ENCODE results near the gene SMIM36. TPM values are rescaled to one million over a fixed set of nuclear protein-coding genes. Genes with fewer than 3 reads are reported as not detected.

Gene SMIM36
- total and polyA plus RNA-seq, 12 donors, result not detected

DNA sequence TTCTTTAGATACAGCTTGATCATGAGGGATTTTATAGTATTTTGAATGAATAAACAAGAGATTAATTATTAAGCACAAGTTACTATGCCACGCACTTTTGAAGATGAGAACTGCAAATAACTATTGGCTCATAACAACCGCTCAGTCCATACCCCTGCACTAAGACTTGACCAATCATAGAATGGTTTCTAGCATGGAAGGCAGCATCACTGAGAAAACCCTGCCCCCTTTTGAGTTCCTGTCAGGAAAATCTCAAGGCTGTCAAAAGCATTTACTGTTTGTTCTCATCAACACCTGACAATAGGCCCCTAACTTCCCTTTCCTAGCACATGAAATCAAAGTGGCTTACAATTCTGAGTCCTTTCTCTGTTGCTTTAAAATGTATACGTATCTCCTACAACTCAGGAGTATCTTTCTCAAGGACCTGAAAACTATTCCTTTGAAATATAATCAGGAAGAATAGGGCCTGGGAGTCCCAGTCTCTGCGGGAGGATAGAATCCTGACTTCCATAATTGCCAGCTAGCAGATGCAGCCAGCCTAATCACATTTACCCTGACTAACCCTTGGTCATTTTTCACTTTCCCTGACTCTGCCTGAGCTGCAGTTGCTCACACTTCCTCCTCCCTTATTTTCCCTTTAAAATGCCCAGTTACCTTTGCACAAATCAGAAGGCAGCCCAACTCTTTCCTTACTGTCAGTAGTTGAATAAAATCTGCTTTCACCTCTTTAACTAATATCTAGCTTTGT, 80.5 kb downstream of the SMIM36 start:
- Histone ChIP-seq H3K9me3 (no peaks in the 10 kb centered on the region), H3K4me3 (no peak overlapping the region), H3K27ac (peak overlapping the region in 9 of 10 donors; percentile 14 to 80 (median 57)), H3K4me1 (peaks cover 0 to 37% (median 7%) of the 10 kb centered on the region in 9 donors), H3K27me3 (peaks cover 0 to 4% (median 0%) of the 10 kb centered on the region in 7 donors), H3K36me3 (no peaks in the 10 kb centered on the region)
- TF ChIP-seq, protein P1, sequence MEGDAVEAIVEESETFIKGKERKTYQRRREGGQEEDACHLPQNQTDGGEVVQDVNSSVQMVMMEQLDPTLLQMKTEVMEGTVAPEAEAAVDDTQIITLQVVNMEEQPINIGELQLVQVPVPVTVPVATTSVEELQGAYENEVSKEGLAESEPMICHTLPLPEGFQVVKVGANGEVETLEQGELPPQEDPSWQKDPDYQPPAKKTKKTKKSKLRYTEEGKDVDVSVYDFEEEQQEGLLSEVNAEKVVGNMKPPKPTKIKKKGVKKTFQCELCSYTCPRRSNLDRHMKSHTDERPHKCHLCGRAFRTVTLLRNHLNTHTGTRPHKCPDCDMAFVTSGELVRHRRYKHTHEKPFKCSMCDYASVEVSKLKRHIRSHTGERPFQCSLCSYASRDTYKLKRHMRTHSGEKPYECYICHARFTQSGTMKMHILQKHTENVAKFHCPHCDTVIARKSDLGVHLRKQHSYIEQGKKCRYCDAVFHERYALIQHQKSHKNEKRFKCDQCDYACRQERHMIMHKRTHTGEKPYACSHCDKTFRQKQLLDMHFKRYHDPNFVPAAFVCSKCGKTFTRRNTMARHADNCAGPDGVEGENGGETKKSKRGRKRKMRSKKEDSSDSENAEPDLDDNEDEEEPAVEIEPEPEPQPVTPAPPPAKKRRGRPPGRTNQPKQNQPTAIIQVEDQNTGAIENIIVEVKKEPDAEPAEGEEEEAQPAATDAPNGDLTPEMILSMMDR (IDR thresholded peaks at IDR 0.05), result no peak
- intact Hi-C loops (cut with DNase I), result no loop called here
- ATAC-seq (peak; percentile 85 to 92 (median 88)), DNase-seq (no peak)
- 31 to 34% methylated on average over 4 of the region's 4 CpGs for WGBS, 2 donors

DNA sequence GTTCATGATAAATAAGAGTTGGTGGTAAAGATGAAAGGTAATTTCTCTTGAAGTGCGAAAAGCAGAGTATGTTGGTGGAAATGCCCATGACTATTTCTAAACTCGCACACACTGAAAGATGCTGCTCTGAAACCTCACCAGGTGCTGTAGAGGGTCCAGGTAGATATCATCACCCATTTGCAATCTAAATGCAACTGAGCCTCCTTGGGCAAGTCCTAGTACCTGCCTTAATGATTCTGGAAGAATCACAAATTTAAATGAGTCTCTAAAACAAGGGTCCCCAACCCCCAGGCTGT, 83.7 kb downstream of the SMIM36 start:
- no peak overlapping the region for H3K27ac ChIP-seq
- TF ChIP-seq, protein P1 (IDR thresholded peaks at IDR 0.05), result no peak
- ATAC-seq (no peak), DNase-seq (no peak)
- intact Hi-C loops (cut with DNase I), result loop anchor here in 2 of 10 donors (10.0 kb wide), 2 partner anchors 143 to 327 kb away; partner anchors contain the start of gene PCTP (in 1 of the 2)
- H3K9me3 ChIP-seq, result no peaks in the 10 kb centered on the region
- no peaks in the 10 kb centered on the region for H3K36me3 ChIP-seq
- H3K4me1 ChIP-seq, result peaks cover 0 to 18% (median 8%) of the 10 kb centered on the region in 9 donors
- 95 to 96% methylated on average over 2 of the region's 2 CpGs for WGBS, 2 donors
- peaks cover 0 to 24% (median 0%) of the 10 kb centered on the region in 7 donors for H3K27me3 ChIP-seq
- H3K4me3 ChIP-seq, result no peak overlapping the region

DNA sequence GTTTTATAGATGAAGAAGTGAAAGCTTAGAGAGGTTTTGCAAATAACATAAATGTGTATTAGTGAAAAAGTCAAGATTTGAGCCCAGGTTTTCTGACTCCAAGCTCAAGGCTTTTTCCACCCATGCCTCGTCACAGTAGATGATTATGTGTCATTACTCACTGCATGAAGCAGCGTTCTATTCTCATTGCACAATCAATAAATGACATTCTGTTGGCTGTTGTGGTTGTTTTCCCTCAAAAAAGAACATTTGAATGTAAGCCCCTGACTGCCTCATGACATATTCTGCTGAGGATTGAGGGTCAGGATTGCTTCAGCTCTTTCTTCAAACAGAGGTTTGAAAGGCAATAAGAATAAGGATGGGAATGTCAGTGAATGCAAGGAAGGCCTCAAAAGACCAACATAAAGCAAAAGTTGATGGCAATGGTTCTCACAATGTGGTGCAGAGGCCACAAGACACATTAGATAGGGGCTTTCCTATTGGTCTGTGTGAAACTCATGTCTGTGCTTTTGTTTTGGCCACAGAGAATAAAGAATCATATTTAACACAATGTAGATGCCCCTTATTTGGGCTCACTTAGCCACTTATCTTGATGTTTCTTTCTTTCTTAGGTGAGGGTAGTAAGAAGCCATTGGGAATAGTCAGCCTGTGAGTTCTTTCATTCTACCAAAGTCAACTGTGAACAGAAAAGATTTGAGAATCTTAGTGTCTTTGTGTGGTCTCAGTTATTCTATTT, 84.2 kb downstream of the SMIM36 start:
- ATAC-seq (no peak), DNase-seq (no peak)
- no peaks in the 10 kb centered on the region for H3K9me3 ChIP-seq
- H3K4me1 ChIP-seq, result peaks cover 0 to 20% (median 13%) of the 10 kb centered on the region in 9 donors
- no peaks in the 10 kb centered on the region for H3K36me3 ChIP-seq
- intact Hi-C loops (cut with DNase I), result loop anchor here in 2 of 10 donors (10.0 kb wide), 2 partner anchors 142 to 328 kb away; partner anchors contain the start of gene PCTP (in 1 of the 2)
- H3K4me3 ChIP-seq, result no peak overlapping the region
- no peak overlapping the region for H3K27ac ChIP-seq
- H3K27me3 ChIP-seq, result peaks cover 0 to 24% (median 0%) of the 10 kb centered on the region in 7 donors
- TF ChIP-seq, protein P1 (IDR thresholded peaks at IDR 0.05), result no peak
- 56 to 74% methylated on average over 2 of the region's 2 CpGs for WGBS, 2 donors

DNA sequence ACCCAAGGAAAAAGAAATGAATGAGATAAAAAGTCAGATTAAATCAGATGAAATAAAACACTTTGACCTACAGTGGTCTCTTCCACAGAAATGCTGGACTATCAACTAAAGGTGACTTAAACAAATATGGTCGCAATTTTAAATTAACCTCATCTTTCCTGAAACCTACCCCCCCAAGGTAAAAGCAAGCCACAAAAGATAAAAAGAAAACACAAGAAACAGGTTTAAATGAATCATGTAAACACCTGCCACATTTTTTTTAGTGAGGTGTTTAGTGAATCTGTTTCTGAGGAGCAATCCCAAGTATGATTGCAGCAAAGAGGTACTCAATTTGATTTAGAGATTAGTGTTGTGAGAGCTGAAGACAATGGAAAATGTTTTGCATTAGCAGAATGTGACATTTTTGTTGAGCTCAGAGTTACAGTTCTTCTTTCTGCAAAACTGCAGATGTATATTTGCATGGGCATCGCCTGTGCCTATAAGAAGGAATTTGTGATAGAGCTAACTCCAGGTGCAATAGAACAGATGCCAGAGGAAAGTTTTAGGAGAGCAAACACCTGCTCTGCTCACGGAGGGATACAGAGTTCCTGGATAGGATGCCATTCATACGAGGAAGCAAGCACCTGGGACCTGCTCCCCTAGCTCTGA, 86.2 kb downstream of the SMIM36 start:
- Histone ChIP-seq H3K27ac (no peak overlapping the region), H3K27me3 (peaks cover 0 to 24% (median 0%) of the 10 kb centered on the region in 7 donors), H3K4me1 (peaks cover 4 to 20% (median 12%) of the 10 kb centered on the region in 9 donors), H3K4me3 (no peak overlapping the region), H3K36me3 (no peaks in the 10 kb centered on the region), H3K9me3 (no peaks in the 10 kb centered on the region)
- DNase-seq (no peak), ATAC-seq (no peak)
- intact Hi-C loops (cut with DNase I), result loop anchor here in 3 of 10 donors (5.0 to 10.0 kb wide), 3 partner anchors 87 to 330 kb away; partner anchors contain the start of genes PCTP (in 1 of the 3) and SMIM36 (in 1 of the 3)
- 63 to 75% methylated on average over 4 of the region's 4 CpGs for WGBS, 2 donors
- TF ChIP-seq, protein P1 (IDR thresholded peaks at IDR 0.05), result no peak
